Thoracic aorta endothelial cell (primary cell): ENCODE results near the gene SUN2. TPM values are rescaled to one million over a fixed set of nuclear protein-coding genes. Genes with fewer than 3 reads are reported as not detected.

Experiments used
- small RNA-seq: library from RNA; depleted of rRNA; stranded (forward); fragments of <200 nt; gene quantifications from one replicate; pipeline ENCODE3, GENCODE V24; 2012
- total RNA-seq: library from RNA; depleted of rRNA; stranded (reverse); fragments of >200 nt; gene quantifications from 2 replicates; pipeline ENCODE4 v1.2.3, GENCODE V29; 2012

The SUN2 gene
- 101 and 126 TPM in 2 replicates for total RNA-seq

GRCh38 chr22:38755911-38756532 is at the start of gene SUN2:
Gene SUN2, minus strand, starts transcription at chr22:38755998. Its CDS starts 3,370 bp downstream, at chr22:38752628.

GRCh38 chr22:38793721-38794466 is 38.1 kb upstream of the SUN2 start, which contains the start of gene DNAL4:
Gene DNAL4, minus strand, starts transcription at chr22:38794143. Its CDS starts 11,412 bp downstream, at chr22:38782731.

GRCh38 chr22:38705235-38706100 is 50.3 kb downstream of the SUN2 start, which contains the start of gene GTPBP1:
Gene GTPBP1, plus strand, starts transcription at chr22:38705944. Its CDS starts 12 bp downstream, at chr22:38705956.

GRCh38 chr22:38700789-38701628 is 54.8 kb downstream of the SUN2 start, which contains the start of gene JOSD1:
Gene JOSD1, minus strand, starts transcription at chr22:38700943. Its CDS starts 956 bp downstream, at chr22:38699987.

Small RNAs within 50 kb of the gene (small RNA-seq; reads per million reads assigned to genes)
- not detected for gene AL021707.8

Other genes with a start within 250 kb of the SUN2 start
- gene DDX17, start 249.7 kb downstream of the SUN2 start, total RNA-seq = 524 and 540 TPM in 2 replicates
- gene DMC1, start 185.8 kb downstream of the SUN2 start, total RNA-seq = 4.1 and 4.2 TPM in 2 replicates
- gene FAM227A, start 99.6 kb downstream of the SUN2 start, total RNA-seq = 1.1 and 1.5 TPM in 2 replicates
- gene CBY1, start 99.4 kb downstream of the SUN2 start, total RNA-seq = 18.6 and 18.7 TPM in 2 replicates
- 103 and 120 TPM in 2 replicates for gene TOMM22, start 74.0 kb downstream of the SUN2 start, total RNA-seq
- gene JOSD1, start 55.1 kb downstream of the SUN2 start, total RNA-seq = 70.9 and 79.0 TPM in 2 replicates
- gene GTPBP1, start 50.1 kb downstream of the SUN2 start, total RNA-seq = 26.6 and 37.5 TPM in 2 replicates
- 8.5 and 9.5 TPM in 2 replicates for gene DNAL4, start 38.1 kb upstream of the SUN2 start, total RNA-seq
- 0.29 and 1.3 TPM in 2 replicates for gene NPTXR, start 88.0 kb upstream of the SUN2 start, total RNA-seq
- 59.3 and 73.4 TPM in 2 replicates for gene CBX6, start 116.2 kb upstream of the SUN2 start, total RNA-seq
- gene APOBEC3A, start 201.6 kb upstream of the SUN2 start, total RNA-seq = not detected in 2 replicates
- gene APOBEC3B, start 226.3 kb upstream of the SUN2 start, total RNA-seq = 5.9 TPM in 1 of 2 replicates, not detected in the other